ENCODE data around the gene TMEM186. TPM values are rescaled to one million over a fixed set of nuclear protein-coding genes. Genes with fewer than 3 reads are reported as not detected.

The TMEM186 gene
- total and polyA plus RNA-seq, 2 donors (not counting 1 experiment from before 2014, with no cell fraction given), result 6.8 to 8.6 TPM

DNA sequence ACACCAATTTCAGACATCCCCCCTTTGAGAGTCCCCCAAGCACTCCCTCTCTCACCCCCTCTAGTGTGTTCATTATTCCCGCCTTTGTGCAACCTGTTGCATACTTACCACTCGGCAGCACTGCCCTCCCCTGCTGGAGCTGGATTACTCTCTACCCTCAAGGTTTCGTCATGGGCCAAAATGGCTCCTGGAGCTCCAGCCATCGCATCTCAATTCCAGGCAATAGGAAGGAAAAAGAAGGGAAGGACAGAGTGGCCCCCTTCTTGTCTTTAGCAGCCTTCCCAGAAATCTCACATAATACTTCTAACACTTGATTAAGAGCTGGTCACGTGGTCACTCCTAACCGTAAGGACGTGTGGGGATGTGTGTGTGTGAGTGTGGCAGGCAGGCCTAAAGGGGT lies 20.2 kb downstream of the TMEM186 start:
- Histone ChIP-seq H3K27ac (ENCODE audit: insufficient read depth, low read length) (no peak overlapping the region), H3K36me3 (ENCODE audit: control insufficient read depth, insufficient read depth, low read length) (no peaks in the 10 kb centered on the region), H3K4me3 (replicated peaks in 1 of 4; ENCODE audit: control extremely low read depth in 1 of 4, insufficient read depth in 1 of 4, low read depth in 3 of 4, low read length in 4 of 4) (no peak overlapping the region), H2AFZ (ENCODE audit: low read length) (no peak overlapping the region), H3K4me1 (ENCODE audit: control insufficient read depth, extremely low read depth, insufficient read depth, low read length) (no peaks in the 10 kb centered on the region), H4K20me1 (ENCODE audit: control insufficient read depth, extremely low read depth, insufficient read depth, low read length) (no peaks in the 10 kb centered on the region), H3K4me2 (ENCODE audit: extremely low read depth, insufficient read depth, low read length) (no peak overlapping the region), H3K27me3 (ENCODE audit: control insufficient read depth, insufficient read depth, low read length) (no peaks in the 10 kb centered on the region), H3K9ac (ENCODE audit: insufficient read depth, low read length) (no peak overlapping the region), H3K79me2 (ENCODE audit: control insufficient read depth, insufficient read depth, low read length) (no peaks in the 10 kb centered on the region), H3K9me3 (ENCODE audit: control insufficient read depth, insufficient read depth, low read depth, low read length) (no peaks in the 10 kb centered on the region)
- TF ChIP-seq CTCF (conservative IDR thresholded peaks at IDR 0.05 in 1 of 2, IDR thresholded peaks at IDR 0.05 in 1 of 2; ENCODE audit: low read depth in 1 of 2, low read length in 2 of 2) (no peak), EZH2 (IDR thresholded peaks at IDR 0.05; ENCODE audit: low read length, missing control alignments) (no peak)
- DNase-seq (ENCODE audit: low read depth in 2 of 2), result no peak

DNA sequence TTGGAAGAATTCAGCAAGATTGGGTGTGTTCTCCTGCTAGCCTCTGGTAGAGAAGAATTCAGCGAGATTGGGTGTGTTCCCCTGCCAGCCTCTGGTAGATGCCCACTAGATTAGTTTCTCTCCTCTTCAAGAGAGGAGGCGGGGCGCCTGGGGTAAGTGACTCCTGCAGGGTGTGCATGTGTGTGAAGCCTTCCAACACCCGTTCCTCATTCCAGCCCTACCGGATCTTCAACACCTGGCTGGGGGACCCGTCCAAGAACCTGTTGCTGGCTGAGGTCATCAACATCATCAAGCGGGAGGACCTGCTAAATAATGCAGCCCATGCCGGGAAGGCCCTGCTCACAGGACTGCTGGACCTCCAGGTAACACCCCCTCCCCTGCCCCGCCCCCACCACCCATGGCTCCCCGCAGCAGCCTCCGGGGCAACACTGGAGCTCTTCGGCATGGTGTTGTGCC lies 21.3 kb downstream of the TMEM186 start:
- no peak for TF ChIP-seq CTCF (conservative IDR thresholded peaks at IDR 0.05 in 1 of 2, IDR thresholded peaks at IDR 0.05 in 1 of 2; ENCODE audit: low read depth in 1 of 2, low read length in 2 of 2)
- no peak for TF ChIP-seq EZH2 (IDR thresholded peaks at IDR 0.05; ENCODE audit: low read length, missing control alignments)
- no peaks in the 10 kb centered on the region for H3K27me3 ChIP-seq (ENCODE audit: control insufficient read depth, insufficient read depth, low read length)
- no peaks in the 10 kb centered on the region for H3K4me1 ChIP-seq (ENCODE audit: control insufficient read depth, extremely low read depth, insufficient read depth, low read length)
- H4K20me1 ChIP-seq (ENCODE audit: control insufficient read depth, extremely low read depth, insufficient read depth, low read length), result no peaks in the 10 kb centered on the region
- no peak overlapping the region for H2AFZ ChIP-seq (ENCODE audit: low read length)
- H3K79me2 ChIP-seq (ENCODE audit: control insufficient read depth, insufficient read depth, low read length), result no peaks in the 10 kb centered on the region
- no peak overlapping the region for H3K4me3 ChIP-seq (replicated peaks in 1 of 4; ENCODE audit: control extremely low read depth in 1 of 4, insufficient read depth in 1 of 4, low read depth in 3 of 4, low read length in 4 of 4)
- H3K9me3 ChIP-seq (ENCODE audit: control insufficient read depth, insufficient read depth, low read depth, low read length), result no peaks in the 10 kb centered on the region
- H3K36me3 ChIP-seq (ENCODE audit: control insufficient read depth, insufficient read depth, low read length), result no peaks in the 10 kb centered on the region
- no peak overlapping the region for H3K27ac ChIP-seq (ENCODE audit: insufficient read depth, low read length)
- no peak for DNase-seq (ENCODE audit: low read depth in 2 of 2)
- no peak overlapping the region for H3K9ac ChIP-seq (ENCODE audit: insufficient read depth, low read length)
- H3K4me2 ChIP-seq (ENCODE audit: extremely low read depth, insufficient read depth, low read length), result no peak overlapping the region

GRCh38 chr16:8775359-8775758 lies 22.1 kb downstream of the TMEM186 start:
- Histone ChIP-seq H3K36me3 (ENCODE audit: control insufficient read depth, insufficient read depth, low read length) (no peaks in the 10 kb centered on the region), H3K27ac (ENCODE audit: insufficient read depth, low read length) (no peak overlapping the region), H3K4me2 (ENCODE audit: extremely low read depth, insufficient read depth, low read length) (no peak overlapping the region), H2AFZ (ENCODE audit: low read length) (no peak overlapping the region), H3K9ac (ENCODE audit: insufficient read depth, low read length) (no peak overlapping the region), H4K20me1 (ENCODE audit: control insufficient read depth, extremely low read depth, insufficient read depth, low read length) (no peaks in the 10 kb centered on the region), H3K4me3 (replicated peaks in 1 of 4; ENCODE audit: control extremely low read depth in 1 of 4, insufficient read depth in 1 of 4, low read depth in 3 of 4, low read length in 4 of 4) (no peak overlapping the region), H3K4me1 (ENCODE audit: control insufficient read depth, extremely low read depth, insufficient read depth, low read length) (no peaks in the 10 kb centered on the region), H3K79me2 (ENCODE audit: control insufficient read depth, insufficient read depth, low read length) (no peaks in the 10 kb centered on the region), H3K9me3 (ENCODE audit: control insufficient read depth, insufficient read depth, low read depth, low read length) (no peaks in the 10 kb centered on the region), H3K27me3 (ENCODE audit: control insufficient read depth, insufficient read depth, low read length) (no peaks in the 10 kb centered on the region)
- no peak for TF ChIP-seq CTCF (conservative IDR thresholded peaks at IDR 0.05 in 1 of 2, IDR thresholded peaks at IDR 0.05 in 1 of 2; ENCODE audit: low read depth in 1 of 2, low read length in 2 of 2)
- DNase-seq (ENCODE audit: low read depth in 2 of 2), result no peak
